Type B pancreatic cell (in vitro differentiated cells): ENCODE data around the gene SLF1. TPM values are rescaled to one million over a fixed set of nuclear protein-coding genes. Genes with fewer than 3 reads are reported as not detected.

Experiments
- DNase-seq: peaks from one replicate; pipeline ENCODE4 v3.0.0; 2021; ENCODE audit warnings: mixed read lengths; ENCODE audit not compliant: unreplicated experiment; ENCODE audit errors: extremely low spot score
- H3K27ac Mint-ChIP-seq: 2 replicates; pipeline ENCODE4 v1.8.0; 2021; ENCODE audit warnings: mild to moderate bottlenecking, mixed read lengths
- H3K27me3 Mint-ChIP-seq: 2 replicates; pipeline ENCODE4 v1.8.0; 2021; ENCODE audit warnings: mixed read lengths
- H3K36me3 Mint-ChIP-seq: 2 replicates; pipeline ENCODE4 v1.8.0; 2021; ENCODE audit warnings: mixed read lengths
- H3K4me1 Mint-ChIP-seq: one replicate; pipeline ENCODE4 v1.8.0; 2021; ENCODE audit warnings: mixed read lengths; ENCODE audit not compliant: unreplicated experiment
- H3K4me3 Mint-ChIP-seq: 2 replicates; pipeline ENCODE4 v1.8.0; 2021; ENCODE audit warnings: mild to moderate bottlenecking, mixed read lengths
- H3K9me3 Mint-ChIP-seq: 2 replicates; pipeline ENCODE4 v1.8.0; 2021; ENCODE audit warnings: mixed read lengths
- CTCF ChIP-seq: fragments of 200-600 bp; sonication (generic); conservative IDR thresholded peaks from 2 replicates; pipeline ENCODE4 v1.5.0; 2021; ENCODE audit warnings: antibody characterized with exemption, mild to moderate bottlenecking
- total RNA-seq: library from RNA; stranded (reverse); gene quantifications from 2 replicates; pipeline ENCODE4 v1.2.1, GENCODE V29; 2021; ENCODE audit warnings: low replicate concordance

SLF1 gene
- total RNA-seq, 1 donor from 2014 or later = 17.5 TPM

GRCh38 chr5:94661086-94661485, 42.6 kb downstream of the SLF1 start:
- Mint-ChIP-seq H3K27ac (no peak overlapping the region), H3K36me3 (peaks cover 43% of the 10 kb centered on the region), H3K4me1 (no peaks in the 10 kb centered on the region), H3K9me3 (peaks cover 14% of the 10 kb centered on the region), H3K4me3 (no peak overlapping the region), H3K27me3 (no peaks in the 10 kb centered on the region)
- DNase-seq = no peak
- TF ChIP-seq CTCF = no peak

GRCh38 chr5:94667937-94668336, 49.5 kb downstream of the SLF1 start:
- no peak for TF ChIP-seq CTCF
- no peaks in the 10 kb centered on the region for H3K27me3 Mint-ChIP-seq
- no peaks in the 10 kb centered on the region for H3K4me1 Mint-ChIP-seq
- DNase-seq = no peak
- H3K9me3 Mint-ChIP-seq = no peaks in the 10 kb centered on the region
- H3K27ac Mint-ChIP-seq = no peak overlapping the region
- H3K36me3 Mint-ChIP-seq = peaks cover 14% of the 10 kb centered on the region
- no peak overlapping the region for H3K4me3 Mint-ChIP-seq

- no peak for DNase-seq
- no peak overlapping the region for H3K27ac Mint-ChIP-seq
These were observed 52.3 kb downstream of the SLF1 start for GRCh38 chr5:94670726-94671125.

GRCh38 chr5:94672746-94673145, 54.3 kb downstream of the SLF1 start:
- H3K4me1 Mint-ChIP-seq = no peaks in the 10 kb centered on the region
- no peak for TF ChIP-seq CTCF
- no peaks in the 10 kb centered on the region for H3K27me3 Mint-ChIP-seq
- peaks cover 4% of the 10 kb centered on the region for H3K36me3 Mint-ChIP-seq
- H3K27ac Mint-ChIP-seq = no peak overlapping the region
- no peak overlapping the region for H3K4me3 Mint-ChIP-seq
- no peaks in the 10 kb centered on the region for H3K9me3 Mint-ChIP-seq
- DNase-seq = no peak

More at GRCh38 chr5:94670726-94671125, 52.3 kb downstream of the SLF1 start:
- Mint-ChIP-seq H3K4me3 (no peak overlapping the region), H3K36me3 (peaks cover 10% of the 10 kb centered on the region), H3K27me3 (no peaks in the 10 kb centered on the region), H3K9me3 (no peaks in the 10 kb centered on the region), H3K4me1 (no peaks in the 10 kb centered on the region)
- TF ChIP-seq CTCF = no peak

- no peaks in the 10 kb centered on the region for H3K4me1 Mint-ChIP-seq
- no peak for TF ChIP-seq CTCF
- H3K36me3 Mint-ChIP-seq = no peaks in the 10 kb centered on the region
- DNase-seq = no peak
- H3K4me3 Mint-ChIP-seq = no peak overlapping the region
- H3K27ac Mint-ChIP-seq = no peak overlapping the region
- no peaks in the 10 kb centered on the region for H3K27me3 Mint-ChIP-seq
- no peaks in the 10 kb centered on the region for H3K9me3 Mint-ChIP-seq
These were observed 56.3 kb downstream of the SLF1 start for GRCh38 chr5:94674490-94675382.
